GM19043 (cell line): Measurements from ENCODE around the gene ACAP3.

Experiments
- ATAC-seq: cut with Tn5 transposase; IDR thresholded peaks from one replicate; pipeline ENCODE4 v1.9.1; 2021; ENCODE audit warnings: low read depth; ENCODE audit not compliant: unreplicated experiment

Gene ACAP3

DNA sequence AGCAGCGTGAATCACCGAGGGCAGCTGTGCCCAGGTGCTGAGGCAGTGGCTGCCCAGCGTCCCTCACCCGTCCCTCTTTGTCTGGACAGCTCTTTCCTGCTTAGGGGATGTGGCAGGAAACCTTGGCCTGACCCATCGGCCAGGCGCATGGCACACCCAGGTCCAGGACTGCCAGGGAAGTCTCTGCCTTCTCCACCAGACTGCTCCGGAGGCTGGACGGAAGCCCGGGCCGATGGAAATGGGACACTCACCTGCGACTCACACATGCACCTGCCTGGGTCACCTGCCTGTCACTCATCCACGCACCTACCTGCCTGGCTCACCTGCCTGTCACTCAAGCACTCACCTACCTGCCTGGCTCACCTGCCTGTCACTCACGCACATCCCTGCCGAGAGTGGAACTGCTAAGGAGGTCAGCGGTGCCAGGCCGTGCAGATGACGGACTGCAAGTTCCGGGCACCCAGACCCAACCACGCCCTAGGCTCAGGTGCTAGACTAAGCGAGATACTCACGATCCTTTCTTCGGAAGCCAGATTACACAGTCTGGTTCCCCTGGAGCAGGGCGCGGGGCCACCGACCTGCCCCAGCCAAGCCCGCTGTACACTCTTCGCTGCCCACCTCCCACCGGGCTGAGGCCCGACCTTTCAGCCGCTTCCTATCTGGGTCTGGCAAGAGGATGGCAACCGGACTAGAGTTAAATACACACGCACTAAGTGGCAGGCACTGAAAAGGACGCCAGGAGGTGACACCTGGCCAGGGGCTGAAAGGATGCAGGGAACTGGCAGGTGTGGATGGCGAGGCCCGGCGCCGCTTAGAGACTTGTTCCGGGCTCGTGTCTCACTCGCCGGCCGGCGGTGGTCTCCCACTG, 35.2 kb downstream of the ACAP3 start:
- no peak for ATAC-seq

DNA sequence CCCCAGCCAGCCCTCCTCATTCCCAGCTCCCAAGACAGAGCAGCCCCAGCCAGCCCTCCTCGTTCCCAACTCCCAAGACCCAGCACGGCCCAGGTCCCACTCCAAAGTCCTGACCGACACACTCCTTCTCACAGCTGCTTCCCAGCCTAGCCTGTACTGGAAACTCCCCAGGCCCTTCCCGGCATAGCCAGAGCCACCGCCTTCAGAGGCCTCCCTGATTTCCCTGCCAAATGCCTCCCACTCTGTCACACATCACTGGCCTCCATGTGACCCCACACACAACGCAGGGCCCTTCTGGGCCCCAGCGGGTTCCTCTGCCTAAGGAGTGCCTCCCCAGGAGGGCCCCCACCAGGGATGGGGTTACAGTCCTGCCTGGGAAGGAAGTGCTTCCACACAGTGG, 36.9 kb downstream of the ACAP3 start:
- no peak for ATAC-seq

DNA sequence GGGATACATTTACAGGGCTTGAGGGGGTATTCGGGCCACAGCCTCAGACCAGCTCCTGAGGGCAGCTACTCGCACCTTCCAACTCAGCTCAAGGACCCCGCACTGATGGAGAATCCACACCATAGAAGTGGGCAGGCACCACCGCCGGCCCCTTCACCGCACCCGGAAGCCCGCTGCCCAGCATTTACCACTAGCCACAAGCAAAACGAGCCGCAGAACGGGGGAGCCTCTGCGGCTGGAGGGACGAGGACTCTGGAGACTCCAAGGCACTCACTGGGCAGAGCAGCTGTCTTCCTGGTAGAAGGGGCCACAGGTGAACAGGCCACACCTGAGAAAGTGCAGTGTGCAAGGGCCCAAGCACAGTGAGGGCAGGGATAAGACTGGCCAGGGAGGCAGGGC, 39.4 kb downstream of the ACAP3 start:
- no peak for ATAC-seq

GRCh38 chr1:1267488-1268283, 40.0 kb downstream of the ACAP3 start:
- ATAC-seq, result no peak

DNA sequence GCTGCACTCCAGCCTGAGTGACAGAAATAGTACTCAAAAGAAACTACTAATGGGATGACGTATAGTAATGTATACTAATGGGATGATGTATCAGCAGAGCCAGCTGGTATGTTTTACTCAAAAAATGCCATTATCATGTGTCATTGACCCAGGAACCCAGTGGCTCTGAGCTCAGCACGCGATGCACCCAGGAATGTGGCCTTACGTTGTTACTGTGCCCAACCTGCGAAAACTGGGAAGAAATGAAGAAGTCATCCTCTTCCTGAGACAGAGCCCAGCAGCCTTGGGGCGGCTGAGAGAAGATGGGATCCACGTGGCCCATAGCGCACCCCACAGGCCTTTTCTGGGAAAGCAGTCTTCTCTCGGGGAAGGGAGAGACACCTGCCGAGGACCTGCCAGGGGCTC, 42.9 kb downstream of the ACAP3 start:
- ATAC-seq, result no peak

- no peak for ATAC-seq
Observed at GRCh38 chr1:1264026-1264425, 43.7 kb downstream of the ACAP3 start.

GRCh38 chr1:1262758-1263157, 45.0 kb downstream of the ACAP3 start:
- ATAC-seq, result no peak

DNA sequence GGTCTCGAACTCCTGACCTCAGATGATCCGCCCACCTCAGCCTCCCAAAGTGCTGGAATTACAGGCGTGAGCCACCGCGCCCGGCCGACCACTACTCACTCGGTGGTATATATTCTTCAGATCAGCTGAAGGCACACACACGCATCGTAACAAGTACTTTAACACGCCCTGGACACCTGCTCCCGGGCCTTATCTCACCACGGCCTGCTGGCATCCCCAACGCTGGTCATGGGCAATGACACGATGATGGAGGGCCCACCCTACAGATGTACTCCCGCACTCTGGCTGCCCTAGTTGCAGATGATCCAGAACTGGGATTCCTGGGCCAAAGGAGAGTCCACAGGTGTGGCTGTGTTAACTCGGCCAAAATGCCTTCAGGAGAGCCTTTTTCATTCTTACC, 45.7 kb downstream of the ACAP3 start:
- ATAC-seq, result no peak

GRCh38 chr1:1260843-1261560, 46.7 kb downstream of the ACAP3 start:
- no peak for ATAC-seq

DNA sequence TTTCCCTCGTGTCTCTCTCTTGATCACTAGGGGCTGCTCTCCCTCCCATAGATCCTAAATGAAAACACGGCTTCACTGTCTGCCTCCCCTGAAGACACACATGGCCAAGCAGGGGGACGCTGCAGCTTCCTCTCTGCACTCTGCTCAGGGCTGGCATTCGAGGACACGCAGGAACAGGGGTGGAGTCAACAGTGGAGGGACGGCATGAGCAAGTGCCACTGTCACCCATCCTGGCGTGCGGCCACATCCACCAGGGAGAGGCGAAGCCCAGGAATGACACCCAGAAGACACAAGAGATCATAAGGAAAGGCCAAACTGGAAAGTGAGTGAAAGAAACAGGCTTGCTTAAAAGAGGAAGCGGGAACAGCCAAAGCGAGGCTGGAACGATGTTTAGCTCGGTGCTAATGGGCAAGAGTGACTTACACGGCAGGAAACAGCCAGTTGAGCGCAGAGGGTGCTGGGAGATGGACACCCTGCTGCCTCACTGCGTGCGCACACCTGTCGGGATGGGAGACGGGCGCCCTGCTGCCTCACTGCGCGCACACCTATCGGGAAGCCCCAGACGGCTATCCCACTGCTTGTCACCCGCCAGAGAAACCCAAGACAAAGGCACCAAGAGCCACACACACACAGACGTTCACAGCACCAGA, 47.7 kb downstream of the ACAP3 start:
- ATAC-seq, result no peak

- no peak for ATAC-seq
Observed at GRCh38 chr1:1259540-1259939, 48.2 kb downstream of the ACAP3 start.

DNA sequence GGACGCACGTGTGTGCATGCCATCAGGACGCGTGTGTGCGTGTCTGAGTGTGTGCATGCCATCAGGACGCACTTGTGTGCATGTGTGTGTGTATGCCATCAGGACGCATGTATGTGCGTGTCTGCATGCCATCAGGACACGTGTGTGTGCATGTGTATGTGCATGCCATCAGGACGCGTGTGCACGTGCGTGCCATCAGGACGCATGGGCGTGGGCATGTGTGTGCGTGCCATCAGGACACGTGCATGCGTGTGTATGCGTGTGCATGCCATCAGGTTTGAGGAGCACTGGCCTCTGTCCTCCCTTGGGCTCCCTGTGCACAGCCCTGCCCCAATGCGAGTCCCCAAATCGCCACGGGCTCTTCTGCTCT, 48.6 kb downstream of the ACAP3 start:
- no peak for ATAC-seq

- ATAC-seq, result no peak
Observed at GRCh38 chr1:1256956-1257871, 50.5 kb downstream of the ACAP3 start.

GRCh38 chr1:1255611-1256010, 52.1 kb downstream of the ACAP3 start:
- no peak for ATAC-seq

DNA sequence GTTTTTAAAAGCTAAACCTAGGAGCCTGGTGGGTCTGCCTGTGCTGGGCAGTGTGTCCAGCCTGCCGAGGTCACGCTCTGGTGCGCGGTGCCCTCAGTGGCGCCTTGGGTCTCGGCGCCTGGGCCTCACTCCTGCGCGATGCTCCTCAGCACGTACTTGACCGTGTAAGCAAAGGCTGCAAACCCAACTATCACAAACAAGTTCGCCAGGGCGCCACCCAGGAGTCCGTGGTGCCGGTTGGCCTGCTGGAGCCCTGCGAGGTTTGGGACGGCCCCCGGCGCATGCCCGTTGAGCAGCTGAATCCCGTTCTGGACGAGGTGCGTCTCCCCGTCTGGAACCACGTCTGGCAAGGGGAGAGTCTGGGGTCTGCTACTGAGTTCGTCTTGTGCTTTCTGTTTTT, 52.7 kb downstream of the ACAP3 start:
- ATAC-seq, result no peak

DNA sequence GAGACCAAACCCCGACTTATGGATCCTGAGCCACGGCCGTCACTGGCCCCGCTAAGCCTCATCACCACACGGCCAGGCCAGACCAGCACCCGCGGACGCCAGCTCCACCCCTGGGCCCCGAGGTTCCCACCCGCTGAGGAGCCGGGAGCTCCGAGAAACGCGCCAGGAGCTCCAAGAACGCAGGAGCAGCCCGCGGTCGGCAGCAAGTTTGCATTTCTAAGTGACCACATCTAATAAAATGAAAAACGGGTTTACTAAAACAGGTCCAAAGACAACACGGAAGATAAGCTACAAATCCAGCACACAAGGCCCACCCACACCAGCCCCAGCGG, 53.1 kb downstream of the ACAP3 start:
- ATAC-seq, result no peak

GRCh38 chr1:1253972-1254666, 53.6 kb downstream of the ACAP3 start:
- no peak for ATAC-seq

- ATAC-seq, result no peak
Observed at GRCh38 chr1:1253314-1253713, 54.4 kb downstream of the ACAP3 start.

DNA sequence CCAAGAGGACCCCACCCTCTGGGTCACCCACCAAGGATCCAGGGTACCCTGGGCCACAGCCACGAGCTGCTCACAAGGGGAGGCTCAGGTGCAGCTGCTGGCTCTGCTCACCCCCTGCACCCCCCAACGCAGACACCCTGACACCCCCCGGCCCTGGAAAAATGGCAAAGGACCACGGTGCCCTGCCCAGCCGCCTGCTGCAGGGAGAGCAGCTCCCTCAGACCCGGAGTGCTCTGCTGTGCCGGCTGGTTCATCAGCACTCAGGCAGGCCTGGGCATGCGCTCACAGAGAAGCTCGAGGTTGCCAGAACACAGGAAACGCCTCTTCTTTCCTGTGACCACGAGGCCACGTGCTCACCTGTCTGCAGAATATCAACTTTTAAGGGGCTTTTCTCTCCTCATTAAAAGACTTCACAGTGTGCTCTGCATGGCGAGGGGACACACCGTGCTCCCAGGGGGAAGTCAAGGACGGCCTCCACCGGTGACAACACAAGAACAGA, 56.9 kb downstream of the ACAP3 start:
- ATAC-seq, result peak; percentile 63
